H1 (cell line): ENCODE measurements around the gene PDGFA. TPM values are rescaled to one million over a fixed set of nuclear protein-coding genes. Genes with fewer than 3 reads are reported as not detected.
A peak's percentile ranks its signal among the peaks of the same experiment; 100 is the strongest.

Experiments used
- CTCF ChIA-PET: fragments of 300-600 bp; sonication (Branson Sonifier 250); formaldehyde crosslinking; loops from one replicate; lab custom pipeline; 2021; ENCODE audit not compliant: partially characterized antibody; lab: Charles Lee
- POLR2A ChIA-PET: fragments of 300-600 bp; sonication (Branson Sonifier 250); formaldehyde crosslinking; loops from one replicate; lab custom pipeline; 2021; ENCODE audit warnings: inconsistent platforms; ENCODE audit not compliant: partially characterized antibody; lab: Charles Lee
- DNase-seq, 2 experiments: peaks; one replicate each; pipeline versions ENCODE4 v3.0.0 to v3.0.0-alpha.2; 2010 to 2022; ENCODE audit warnings: low spot score in 2 of 2, low read depth in 1 of 2, mixed read lengths in 1 of 2
- FAIRE-seq: peaks from 2 replicates; lab custom pipeline; 2011; peaks lifted over from hg19 to GRCh38; lab: Jason Lieb, UNC
- H2AFZ ChIP-seq: 2 replicates; pipeline ENCODE4 v1.8.1; 2012; ENCODE audit warnings: low read length, inconsistent platforms
- H2AK5ac ChIP-seq: 2 replicates; pipeline ENCODE4 v1.6.1; 2013; ENCODE audit warnings: low read depth, low read length
- H2BK120ac ChIP-seq: replicated peaks from 2 replicates; pipeline ENCODE3; 2013; ENCODE audit warnings: low read depth, low read length, inconsistent platforms
- H2BK12ac ChIP-seq: 2 replicates; pipeline ENCODE4 v1.6.1; 2013; ENCODE audit warnings: low read depth, low read length
- H2BK15ac ChIP-seq: 2 replicates; pipeline ENCODE4 v1.6.1; 2013; ENCODE audit warnings: low read length
- H2BK20ac ChIP-seq: 2 replicates; pipeline ENCODE4 v1.6.1; 2013; ENCODE audit warnings: low read length
- H2BK5ac ChIP-seq: 2 replicates; pipeline ENCODE4 v1.6.1; 2013; ENCODE audit warnings: low read depth, low read length
- H3K14ac ChIP-seq: 2 replicates; pipeline ENCODE4 v1.6.1; 2013; ENCODE audit warnings: inconsistent platforms; ENCODE audit not compliant: insufficient read length
- H3K18ac ChIP-seq: 2 replicates; pipeline ENCODE4 v1.6.1; 2013; ENCODE audit warnings: low read length; ENCODE audit errors: extremely low read depth
- H3K23ac ChIP-seq: 2 replicates; pipeline ENCODE4 v1.6.1; 2013; ENCODE audit warnings: inconsistent platforms; ENCODE audit not compliant: insufficient read length
- H3K23me2 ChIP-seq: 2 replicates; pipeline ENCODE4 v1.6.1; 2013; ENCODE audit warnings: low read depth, low read length
- H3K27ac ChIP-seq: 2 replicates; pipeline ENCODE4 v1.6.1; 2011; ENCODE audit warnings: low read depth, low read length, inconsistent platforms
- H3K27me3 ChIP-seq, 4 experiments: replicated peaks in 1 of 4; 1 replicate in 1 of 4; 2 replicates in 3 of 4; pipeline versions ENCODE4 v1.6.1 to v1.8.1; 2011 to 2013; ENCODE audit warnings: low read length in 3 of 4, mild to moderate bottlenecking in 3 of 4, inconsistent platforms in 2 of 4, mixed read lengths in 2 of 4, moderate library complexity in 1 of 4; ENCODE audit not compliant: control insufficient read depth in 3 of 4, insufficient read depth in 3 of 4; ENCODE audit errors: extremely low read depth in 1 of 4
- H3K36me3 ChIP-seq, 4 experiments: 2 replicates each; pipeline versions ENCODE4 v1.6.1 to v1.8.1; 2011 to 2013; ENCODE audit warnings: mild to moderate bottlenecking in 4 of 4, low read length in 3 of 4, moderate library complexity in 2 of 4, control low read depth in 1 of 4, inconsistent platforms in 1 of 4; ENCODE audit not compliant: insufficient read depth in 4 of 4, control insufficient read depth in 2 of 4
- H3K4ac ChIP-seq: replicated peaks from 2 replicates; pipeline ENCODE3; 2013; ENCODE audit warnings: low read length, low read depth, mixed read lengths, inconsistent platforms; ENCODE audit not compliant: insufficient read length
- H3K4me1 ChIP-seq, 4 experiments: replicated peaks in 1 of 4; 1 replicate in 1 of 4; 2 replicates in 3 of 4; pipeline versions ENCODE4 v1.6.1 to v1.8.1; 2011 to 2013; ENCODE audit warnings: low read length in 3 of 4, inconsistent platforms in 2 of 4, mixed read lengths in 1 of 4; ENCODE audit not compliant: insufficient read depth in 4 of 4, control insufficient read depth in 3 of 4
- H3K4me2 ChIP-seq, 2 experiments: 2 replicates each; pipeline versions ENCODE4 v1.6.1 to v1.8.1; 2011 to 2013; ENCODE audit warnings: low read depth in 2 of 2, low read length in 2 of 2, control low read depth in 1 of 2, inconsistent platforms in 1 of 2, mild to moderate bottlenecking in 1 of 2; ENCODE audit not compliant: insufficient read depth in 1 of 2
- H3K4me3 ChIP-seq, 4 experiments: fragments of 200-600, 300-600 bp in 1 of 4; sonication (generic), shearing (Covaris generic), sonication (Bioruptor Twin) in 1 of 4; 2 replicates each; pipeline versions ENCODE4 v1.5.1 to v1.8.1; 2011 to 2016; ENCODE audit warnings: low read length in 4 of 4, low read depth in 3 of 4, control low read depth in 2 of 4, inconsistent platforms in 2 of 4, mild to moderate bottlenecking in 2 of 4, mixed read lengths in 1 of 4, moderate library complexity in 1 of 4; ENCODE audit not compliant: insufficient read depth in 2 of 4; ENCODE audit errors: extremely low read depth in 1 of 4
- H3K56ac ChIP-seq: replicated peaks from 2 replicates; pipeline ENCODE3; 2013; ENCODE audit warnings: low read depth, mild to moderate bottlenecking, mixed read lengths, low read length, inconsistent platforms; ENCODE audit not compliant: insufficient read length
- H3K79me1 ChIP-seq: 2 replicates; pipeline ENCODE4 v1.6.1; 2013; ENCODE audit warnings: low read depth, low read length, control low read depth
- H3K79me2 ChIP-seq, 2 experiments: 2 replicates each; pipeline versions ENCODE4 v1.6.1 to v1.8.1; 2012 to 2013; ENCODE audit warnings: low read length in 2 of 2, mild to moderate bottlenecking in 2 of 2, inconsistent platforms in 1 of 2; ENCODE audit not compliant: insufficient read depth in 2 of 2, control insufficient read depth in 1 of 2
- H3K9ac ChIP-seq, 4 experiments: replicated peaks in 1 of 4; 1 replicate in 1 of 4; 2 replicates in 3 of 4; pipeline versions ENCODE4 v1.6.1 to v1.8.1; 2011 to 2013; ENCODE audit warnings: low read depth in 3 of 4, low read length in 3 of 4, control low read depth in 2 of 4, mild to moderate bottlenecking in 2 of 4, moderate library complexity in 2 of 4, inconsistent platforms in 1 of 4; ENCODE audit errors: extremely low read depth in 1 of 4
- H3K9me3 ChIP-seq, 2 experiments: 2 replicates each; pipeline versions ENCODE4 v1.6.1 to v1.8.1; 2012 to 2013; ENCODE audit warnings: mild to moderate bottlenecking in 2 of 2, moderate library complexity in 2 of 2, control low read depth in 1 of 2, inconsistent platforms in 1 of 2, low read depth in 1 of 2, low read length in 1 of 2, mixed read lengths in 1 of 2; ENCODE audit not compliant: insufficient read depth in 2 of 2
- H4K20me1 ChIP-seq, 2 experiments: replicated peaks in 1 of 2; 2 replicates each; pipeline versions ENCODE3 to v1.8.1; 2011 to 2013; ENCODE audit warnings: inconsistent platforms in 2 of 2, low read length in 2 of 2, mild to moderate bottlenecking in 1 of 2; ENCODE audit not compliant: insufficient read depth in 2 of 2, control insufficient read depth in 1 of 2
- H4K5ac ChIP-seq: 2 replicates; pipeline ENCODE4 v1.6.1; 2013; ENCODE audit warnings: low read length, low read depth, mixed read lengths, inconsistent platforms; ENCODE audit not compliant: insufficient read length
- H4K8ac ChIP-seq: 2 replicates; pipeline ENCODE4 v1.8.0; 2013; ENCODE audit warnings: mild to moderate bottlenecking, moderate library complexity, low read length, inconsistent platforms; ENCODE audit not compliant: insufficient read depth; ENCODE audit errors: extremely low read depth
- H4K91ac ChIP-seq: replicated peaks from 2 replicates; pipeline ENCODE3; 2013; ENCODE audit warnings: low read length, mixed read lengths, inconsistent platforms; ENCODE audit not compliant: insufficient read length
- BACH1 ChIP-seq: IDR thresholded peaks from 2 replicates; pipeline ENCODE4 v1.6.1; 2012; ENCODE audit warnings: low read length, improper control_type of control experiment
- CHD1 ChIP-seq: IDR thresholded peaks from 2 replicates; pipeline ENCODE4 v1.6.1; 2012; ENCODE audit warnings: low read depth, low read length, improper control_type of control experiment
- CTCF ChIP-seq, 3 experiments: IDR thresholded peaks; 1 replicate in 2 of 3; 2 replicates in 1 of 3; pipeline versions ENCODE4 v1.5.1 to v1.6.1; 2011; ENCODE audit warnings: low read length in 3 of 3, mild to moderate bottlenecking in 3 of 3, inconsistent platforms in 2 of 3, low read depth in 1 of 3, moderate library complexity in 1 of 3; ENCODE audit not compliant: insufficient read depth in 1 of 3; ENCODE audit errors: control extremely low read depth in 1 of 3
- E2F6 ChIP-seq: IDR thresholded peaks from 2 replicates; pipeline ENCODE4 v1.6.1; 2012; ENCODE audit warnings: inconsistent platforms
- GTF2F1 ChIP-seq: IDR thresholded peaks from 2 replicates; pipeline ENCODE4 v1.6.1; 2012; ENCODE audit warnings: low read depth, low read length, improper control_type of control experiment, borderline replicate concordance
- JUND ChIP-seq: IDR thresholded peaks from 2 replicates; pipeline ENCODE4 v1.6.1; 2011; ENCODE audit warnings: mild to moderate bottlenecking, improper control_type of control experiment, low read length
- KDM4A ChIP-seq: IDR thresholded peaks from one replicate; pipeline ENCODE4 v1.7.1; 2012; ENCODE audit warnings: low read depth, mild to moderate bottlenecking, moderate library complexity, low read length, inconsistent platforms; ENCODE audit not compliant: severe bottlenecking
- POLR2A ChIP-seq, 2 experiments: IDR thresholded peaks; 1 replicate in 1 of 2; 2 replicates in 1 of 2; pipeline ENCODE4 v1.6.1; 2011; ENCODE audit warnings: low read depth in 2 of 2, low read length in 2 of 2, mild to moderate bottlenecking in 2 of 2; ENCODE audit errors: control extremely low read depth in 1 of 2
- SAP30 ChIP-seq: fragments of 300-600 bp; sonication (generic); IDR thresholded peaks from 2 replicates; pipeline ENCODE4 v1.7.1; 2012; ENCODE audit warnings: low read length, moderate library complexity, mild to moderate bottlenecking, inconsistent platforms; ENCODE audit not compliant: insufficient read depth, insufficient replicate concordance
- SIRT6 ChIP-seq: IDR thresholded peaks from one replicate; pipeline ENCODE4 v1.7.1; 2012; ENCODE audit warnings: low read length, inconsistent platforms
- WGBS, 2 experiments: shearing (Covaris generic) in 1 of 2; methylation state at CpG; one replicate each; pipeline versions ENCODE4 v1.1.6 to v1.1.7; 2013 to 2015; ENCODE audit warnings: low lambda C conversion rate in 2 of 2, mixed read lengths in 2 of 2, inconsistent platforms in 1 of 2, low coverage in 1 of 2, missing lambda C conversion rate in 1 of 2; ENCODE audit not compliant: insufficient replicate concordance in 2 of 2, insufficient coverage in 1 of 2, insufficient read length in 1 of 2; ENCODE audit errors: extremely low coverage in 1 of 2, missing lambda C conversion rate in 1 of 2; 5-methylcytosine and 5-hydroxymethylcytosine counted together
- polyA plus RNA-seq, 7 experiments: library from polyadenylated mRNA; depleted of rRNA in 3 of 7; stranded (reverse) in 5 of 7; unstranded in 2 of 7; fragments of >200 nt in 5 of 7; fragments of 200-250 nt in 2 of 7; gene quantifications; 1 replicate in 5 of 7; 2 replicates in 1 of 7; 4 replicates in 1 of 7; pipeline versions ENCODE4 v1.2.1 to v1.2.3, GENCODE V29; 2011 to 2013; ENCODE audit warnings: missing spikeins in 2 of 7, mixed read lengths in 2 of 7
- total RNA-seq: library from RNA; stranded (reverse); fragmentation: NEBNext Ultra II Directional; extraction: Animal tissue kit (Norgen Biotek cat#: 25700); gene quantifications from 2 replicates; pipeline ENCODE4 v1.2.1, GENCODE V29; 2021

The PDGFA gene
- total and polyA plus RNA-seq, 2 of the 8 experiments (the other 6 are each of a cell fraction or from before 2014, with no cell fraction given): 21.1 to 43.0 TPM

- Histone ChIP-seq H3K4me1 (peaks cover 0 to 13% (median 10%) of the 10 kb centered on the region in 4 experiments; a peak in 6 of 7 replicates), H3K14ac (no peak overlapping the region), H3K27ac (no peak overlapping the region), H2BK12ac (peak overlapping the region; percentile 60; the same call in 1 of the 2 replicates), H3K18ac (no peak overlapping the region; the same call in 1 of the 2 replicates), H2AFZ (no peak overlapping the region), H3K27me3 (peaks cover 0 to 6% (median 3%) of the 10 kb centered on the region in 4 experiments; a peak in 3 of 7 replicates), H3K56ac (no peak overlapping the region), H2BK120ac (no peak overlapping the region), H3K79me1 (no peaks in the 10 kb centered on the region), H3K9ac (no peak overlapping the region), H3K79me2 (no peaks in the 10 kb centered on the region), H4K5ac (no peak overlapping the region), H3K23me2 (no peaks in the 10 kb centered on the region), H4K20me1 (no peaks in the 10 kb centered on the region), H3K4me2 (no peak overlapping the region), H3K36me3 (no peaks in the 10 kb centered on the region), H3K4me3 (no peak overlapping the region), H4K8ac (peak overlapping the region; percentile 35; the same call in 1 of the 2 replicates), H3K4ac (no peak overlapping the region), H3K9me3 (no peaks in the 10 kb centered on the region), H3K23ac (no peak overlapping the region), H2BK15ac (no peak overlapping the region), H2BK20ac (no peak overlapping the region), H4K91ac (no peak overlapping the region), H2AK5ac (no peak overlapping the region), H2BK5ac (no peak overlapping the region)
- DNase-seq (no peak), FAIRE-seq (no peak)
- POLR2A ChIA-PET: no interaction called here
- 95% methylated on average over 20 of the region's 30 CpGs; no CpG with 5 or more reads in 1 of the 2 experiments for WGBS, 2 experiments
- CTCF ChIA-PET: no interaction called here
- TF ChIP-seq POLR2A (IDR thresholded peaks at IDR 0.05; ENCODE audit: control extremely low read depth in 1 of 2, low read depth in 2 of 2, low read length in 2 of 2): no peak
- TF ChIP-seq CHD1: no peak
- TF ChIP-seq E2F6: no peak
- no peak for TF ChIP-seq JUND
- no peak for TF ChIP-seq GTF2F1
- no peak for TF ChIP-seq BACH1
- TF ChIP-seq CTCF (IDR thresholded peaks at IDR 0.05; ENCODE audit: control extremely low read depth in 1 of 3, insufficient read depth in 1 of 3, low read depth in 1 of 3, low read length in 3 of 3): no peak
- no peak for TF ChIP-seq SAP30
- TF ChIP-seq KDM4A: no peak
- no peak for TF ChIP-seq SIRT6
Observed at GRCh38 chr7:457814-458510, 61.7 kb downstream of the PDGFA start.
